ENCODE measurements around the gene ADGRF3. TPM values are rescaled to one million over a fixed set of nuclear protein-coding genes. Genes with fewer than 3 reads are reported as not detected.

ADGRF3 gene
- total and polyA plus RNA-seq, 2 of the 13 experiments (the other 11 are each of a cell fraction or from before 2014, with no cell fraction given), result 0.40 to 1.5 TPM

GRCh38 chr2:26270373-26270772 lies 76.2 kb downstream of the ADGRF3 start:
- ChIA-PET POLR2A (interaction anchor here (1.2 kb wide), 1 partner anchor 24 kb away, joined by 3 read pairs; no protein-coding TSS in a partner anchor), CTCF (ENCODE audit: low intra/inter-chr PET ratio, low total read pairs) (no interaction called here)
- Histone ChIP-seq H3K9ac (ENCODE audit: insufficient read depth, low read depth, low read length) (no peak overlapping the region), H3K27me3 (ENCODE audit: control insufficient read depth in 1 of 2, insufficient read depth in 2 of 2, low read length in 2 of 2) (no peaks in the 10 kb centered on the region), H3K4me3 (replicated peaks in 1 of 3; ENCODE audit: insufficient read depth in 1 of 3, low read depth in 2 of 3, low read length in 3 of 3) (no peak overlapping the region), H3K79me2 (ENCODE audit: insufficient read depth, low read length) (no peaks in the 10 kb centered on the region), H3K4me1 (ENCODE audit: insufficient read depth, low read length) (peaks cover 14% of the 10 kb centered on the region), H3K9me3 (ENCODE audit: low read length) (no peaks in the 10 kb centered on the region), H3K27ac (ENCODE audit: extremely low read length, insufficient read depth, low read length) (no peak overlapping the region), H3K36me3 (replicated peaks in 1 of 2; ENCODE audit: control insufficient read depth in 1 of 2, insufficient read depth in 2 of 2, low read length in 2 of 2) (peaks cover 13 to 33% of the 10 kb centered on the region in 2 experiments), H4K20me1 (ENCODE audit: insufficient read depth, low read length) (no peaks in the 10 kb centered on the region), H2AFZ (ENCODE audit: low read length) (no peak overlapping the region), H3K4me2 (ENCODE audit: low read depth, low read length) (no peak overlapping the region)
- DNase-seq (ENCODE audit: low spot score) (no peak), FAIRE-seq (no peak), ATAC-seq (no peak)
- intact Hi-C loops (cut with micrococcal nuclease; ENCODE audit: unreplicated experiment) (no loop called here), in situ Hi-C loops (cut with HindIII; ENCODE audit: extremely low pct_ligation_motif_present, low pct_unique_long_range_greater_than_20kb) (no loop called here)
- TF ChIP-seq EP300 (IDR thresholded peaks at IDR 0.05; ENCODE audit: low read depth in 2 of 2, low read length in 2 of 2) (no peak), EP300 (CRISPR knock-in tag; IDR thresholded peaks at IDR 0.05; ENCODE audit: borderline replicate concordance) (no peak), KLF13 (CRISPR knock-in tag; IDR thresholded peaks at IDR 0.05) (no peak), HDAC1 (CRISPR knock-in tag; IDR thresholded peaks at IDR 0.05) (no peak), THRA (CRISPR knock-in tag; IDR thresholded peaks at IDR 0.05; ENCODE audit: borderline replicate concordance) (no peak), PLRG1 (conservative IDR thresholded peaks at IDR 0.05) (no peak), WIZ (CRISPR knock-in tag; IDR thresholded peaks at IDR 0.05) (no peak), ZNF652 (CRISPR knock-in tag; IDR thresholded peaks at IDR 0.05; ENCODE audit: borderline replicate concordance, low read depth) (no peak), ZHX2 (IDR thresholded peaks at IDR 0.05; ENCODE audit: low read depth) (no peak), ZHX2 (CRISPR knock-in tag; IDR thresholded peaks at IDR 0.05; ENCODE audit: borderline replicate concordance) (no peak), DNMT3B (CRISPR knock-in tag; conservative IDR thresholded peaks at IDR 0.05) (no peak)
- TSS peak; percentile 25 for BruUV-seq (replicated peaks)
